ENCODE results near the gene PEX13.

Gene PEX13

GRCh38 chr2:61042807-61043206, 25.3 kb downstream of the PEX13 start:
- DNase-seq (ENCODE audit: extremely low read depth, low read depth) = no peak
- TF ChIP-seq, protein P1, sequence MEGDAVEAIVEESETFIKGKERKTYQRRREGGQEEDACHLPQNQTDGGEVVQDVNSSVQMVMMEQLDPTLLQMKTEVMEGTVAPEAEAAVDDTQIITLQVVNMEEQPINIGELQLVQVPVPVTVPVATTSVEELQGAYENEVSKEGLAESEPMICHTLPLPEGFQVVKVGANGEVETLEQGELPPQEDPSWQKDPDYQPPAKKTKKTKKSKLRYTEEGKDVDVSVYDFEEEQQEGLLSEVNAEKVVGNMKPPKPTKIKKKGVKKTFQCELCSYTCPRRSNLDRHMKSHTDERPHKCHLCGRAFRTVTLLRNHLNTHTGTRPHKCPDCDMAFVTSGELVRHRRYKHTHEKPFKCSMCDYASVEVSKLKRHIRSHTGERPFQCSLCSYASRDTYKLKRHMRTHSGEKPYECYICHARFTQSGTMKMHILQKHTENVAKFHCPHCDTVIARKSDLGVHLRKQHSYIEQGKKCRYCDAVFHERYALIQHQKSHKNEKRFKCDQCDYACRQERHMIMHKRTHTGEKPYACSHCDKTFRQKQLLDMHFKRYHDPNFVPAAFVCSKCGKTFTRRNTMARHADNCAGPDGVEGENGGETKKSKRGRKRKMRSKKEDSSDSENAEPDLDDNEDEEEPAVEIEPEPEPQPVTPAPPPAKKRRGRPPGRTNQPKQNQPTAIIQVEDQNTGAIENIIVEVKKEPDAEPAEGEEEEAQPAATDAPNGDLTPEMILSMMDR (IDR thresholded peaks at IDR 0.05; ENCODE audit: low read depth, low read length, missing control alignments) = no peak
- no peak overlapping the region for H3K4me3 ChIP-seq (replicated peaks; ENCODE audit: low read depth, low read length)

GRCh38 chr2:61044636-61045035, 27.1 kb downstream of the PEX13 start:
- no peak overlapping the region for H3K4me3 ChIP-seq (replicated peaks; ENCODE audit: low read depth, low read length)
- DNase-seq (ENCODE audit: extremely low read depth, low read depth) = no peak
- TF ChIP-seq, protein P1 (IDR thresholded peaks at IDR 0.05; ENCODE audit: low read depth, low read length, missing control alignments) = no peak

GRCh38 chr2:61045226-61045625, 27.7 kb downstream of the PEX13 start:
- H3K4me3 ChIP-seq (replicated peaks; ENCODE audit: low read depth, low read length) = no peak overlapping the region
- TF ChIP-seq, protein P1 (IDR thresholded peaks at IDR 0.05; ENCODE audit: low read depth, low read length, missing control alignments) = no peak
- DNase-seq (ENCODE audit: extremely low read depth, low read depth) = no peak

- H3K4me3 ChIP-seq (replicated peaks; ENCODE audit: low read depth, low read length) = no peak overlapping the region
- TF ChIP-seq, protein P1 (IDR thresholded peaks at IDR 0.05; ENCODE audit: low read depth, low read length, missing control alignments) = no peak
- DNase-seq (ENCODE audit: extremely low read depth, low read depth) = no peak
Observed at GRCh38 chr2:61045999-61046398, 28.5 kb downstream of the PEX13 start.

DNA sequence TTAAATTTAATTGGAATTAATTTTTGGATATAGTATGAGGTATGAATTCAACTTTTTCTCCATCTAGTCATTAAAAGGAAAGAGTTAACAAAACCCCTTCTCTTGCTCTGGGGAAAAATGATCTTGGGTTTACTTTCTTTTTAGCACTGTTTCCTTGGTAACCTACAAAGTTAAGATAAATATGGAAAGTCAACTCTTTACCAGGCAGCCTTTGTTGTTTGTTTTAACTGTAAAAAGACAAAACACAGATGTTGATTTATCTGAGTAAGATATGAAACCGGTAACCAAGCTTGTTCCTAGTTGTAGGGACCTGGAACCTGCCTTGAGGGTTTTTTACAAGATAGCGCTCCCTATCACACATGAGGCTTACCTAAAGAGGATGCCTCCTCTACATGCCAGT, 38.0 kb downstream of the PEX13 start:
- TF ChIP-seq, protein P1 (IDR thresholded peaks at IDR 0.05; ENCODE audit: low read depth, low read length, missing control alignments) = no peak

DNA sequence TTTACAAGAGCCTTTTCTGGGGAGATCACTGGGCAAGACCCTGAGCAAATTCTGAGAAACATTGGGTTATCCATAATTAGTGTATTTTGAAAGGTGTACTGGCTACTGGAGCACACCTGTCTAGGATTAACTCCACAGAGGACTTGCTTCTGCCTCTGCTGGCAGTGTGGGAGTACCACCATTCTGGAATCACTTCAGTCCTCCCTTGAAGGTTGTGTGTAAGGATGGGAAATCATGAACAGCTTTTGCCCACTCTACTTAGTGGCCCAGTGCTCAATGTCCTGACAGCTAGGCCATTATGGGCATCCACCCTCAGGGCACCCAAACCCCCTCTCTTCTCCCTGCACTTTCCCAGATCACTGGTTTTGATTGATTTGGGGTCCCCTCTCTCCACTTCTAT, 40.0 kb downstream of the PEX13 start:
- H3K4me3 ChIP-seq (replicated peaks; ENCODE audit: low read depth, low read length) = no peak overlapping the region
- DNase-seq (ENCODE audit: extremely low read depth, low read depth) = no peak
- TF ChIP-seq, protein P1 (IDR thresholded peaks at IDR 0.05; ENCODE audit: low read depth, low read length, missing control alignments) = no peak

More for the DNA sequence above, 38.0 kb downstream of the PEX13 start:
- DNase-seq (ENCODE audit: extremely low read depth, low read depth) = no peak
- H3K4me3 ChIP-seq (replicated peaks; ENCODE audit: low read depth, low read length) = no peak overlapping the region

- DNase-seq (ENCODE audit: extremely low read depth, low read depth) = no peak
- no peak overlapping the region for H3K4me3 ChIP-seq (replicated peaks; ENCODE audit: low read depth, low read length)
Observed at GRCh38 chr2:61059382-61059781, 41.9 kb downstream of the PEX13 start.

More at GRCh38 chr2:61059382-61059781, 41.9 kb downstream of the PEX13 start:
- TF ChIP-seq, protein P1 (IDR thresholded peaks at IDR 0.05; ENCODE audit: low read depth, low read length, missing control alignments) = no peak
